ENCODE measurements around the gene OCA2. TPM values are rescaled to one million over a fixed set of nuclear protein-coding genes. Genes with fewer than 3 reads are reported as not detected.

Gene OCA2
- total and polyA plus RNA-seq, 2 of the 4 experiments (the other 2 are of a cell fraction), result under 0.01 to 0.03 TPM

DNA sequence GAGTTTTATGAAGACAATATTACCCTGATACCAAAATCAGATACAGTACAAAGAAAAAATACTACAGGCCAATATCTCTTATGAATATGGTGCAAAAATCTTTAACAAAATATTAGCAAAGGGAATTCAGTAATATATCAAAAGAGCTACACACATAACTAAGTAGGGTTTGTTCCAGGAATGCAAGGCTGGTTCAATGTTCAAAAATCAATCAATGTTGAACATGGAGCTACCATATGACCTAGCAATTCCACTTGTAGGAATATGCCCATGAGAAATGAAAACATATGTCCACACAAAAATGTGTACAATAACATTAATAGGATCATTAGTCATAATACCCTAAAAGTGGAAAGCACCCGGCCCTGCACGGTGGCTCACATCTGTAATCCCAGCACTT, 7.8 kb downstream of the OCA2 start:
- Histone ChIP-seq H3K56ac (ENCODE audit: extremely low read depth, insufficient read depth, low read length) (no peak overlapping the region), H2BK120ac (ENCODE audit: low read depth, low read length) (no peak overlapping the region), H3K4me3 (ENCODE audit: insufficient read depth, low read depth, low read length) (no peak overlapping the region), H3K4me2 (ENCODE audit: low read depth, low read length) (no peak overlapping the region), H3K27me3 (ENCODE audit: control insufficient read depth, insufficient read depth, low read length) (peaks cover 18% of the 10 kb centered on the region), H4K8ac (ENCODE audit: low read depth in 2 of 2, low read length in 2 of 2) (no peak overlapping the region), H3K4me1 (ENCODE audit: control insufficient read depth, insufficient read depth, low read length) (no peaks in the 10 kb centered on the region), H2BK20ac (ENCODE audit: low read depth, low read length) (no peak overlapping the region), H3K9me1 (ENCODE audit: insufficient read depth, low read length) (no peaks in the 10 kb centered on the region), H4K5ac (ENCODE audit: low read depth, low read length) (no peak overlapping the region), H3K4ac (ENCODE audit: low read depth, low read length) (no peak overlapping the region), H4K20me1 (ENCODE audit: insufficient read depth, low read length) (no peaks in the 10 kb centered on the region), H2AK5ac (ENCODE audit: low read depth, low read length) (no peak overlapping the region), H2BK5ac (ENCODE audit: low read depth, low read length, poor library complexity, severe bottlenecking) (no peak overlapping the region), H3K23ac (ENCODE audit: low read depth, low read length) (no peak overlapping the region), H3K36me3 (ENCODE audit: control insufficient read depth, insufficient read depth, low read length) (no peaks in the 10 kb centered on the region), H2AK9ac (replicated peaks; ENCODE audit: low read depth, low read length, poor library complexity) (no peak overlapping the region), H3K9ac (ENCODE audit: low read depth, low read length) (no peak overlapping the region), H2AFZ (replicated peaks; ENCODE audit: low read length, poor library complexity) (no peak overlapping the region), H4K91ac (ENCODE audit: insufficient read depth, low read depth, low read length) (no peak overlapping the region), H3K9me3 (ENCODE audit: control insufficient read depth, insufficient read depth, low read length) (0 out of 2 replicates have a peak, but pooled peaks cover 3% of the 10 kb centered on the region), H3K79me1 (ENCODE audit: low read depth in 1 of 2, low read length in 2 of 2) (no peaks in the 10 kb centered on the region), H3K18ac (ENCODE audit: low read depth, low read length) (no peak overlapping the region), H3K14ac (replicated peaks; ENCODE audit: low read depth, low read length) (no peak overlapping the region), H3K27ac (ENCODE audit: insufficient read depth, low read length) (no peak overlapping the region), H2BK15ac (ENCODE audit: low read depth, low read length) (no peak overlapping the region)
- in situ Hi-C loops (cut with MboI; ENCODE audit: low sequenced_read_pairs), result no loop called here
- POLR2A ChIA-PET (ENCODE audit: unreplicated experiment), result no interaction called here
- ATAC-seq (ENCODE audit: low read depth) (no peak), DNase-seq (no peak)
- TF ChIP-seq RFX5 (IDR thresholded peaks at IDR 0.05; ENCODE audit: low read depth, low read length), result no peak
- no peak for TF ChIP-seq POLR2A (IDR thresholded peaks at IDR 0.05; ENCODE audit: low read depth, low read length)
- TF ChIP-seq RCOR1 (IDR thresholded peaks at IDR 0.05; ENCODE audit: insufficient replicate concordance, low read length), result no peak
- TF ChIP-seq USF2 (IDR thresholded peaks at IDR 0.05; ENCODE audit: low read depth, low read length), result no peak
- no peak for TF ChIP-seq RAD21 (IDR thresholded peaks at IDR 0.05; ENCODE audit: low read length)
- no peak for TF ChIP-seq MAZ (IDR thresholded peaks at IDR 0.05; ENCODE audit: borderline replicate concordance, low read depth, low read length)
- no peak for TF ChIP-seq ELK1 (IDR thresholded peaks at IDR 0.05; ENCODE audit: borderline replicate concordance, low read depth, low read length)
- no peak for TF ChIP-seq FOS (IDR thresholded peaks at IDR 0.05; ENCODE audit: low read depth, low read length)
- TF ChIP-seq SMC3 (IDR thresholded peaks at IDR 0.05; ENCODE audit: low read depth, low read length), result no peak
- TF ChIP-seq CEBPB (IDR thresholded peaks at IDR 0.05; ENCODE audit: low read depth, low read length), result no peak
- no peak for TF ChIP-seq MXI1 (IDR thresholded peaks at IDR 0.05; ENCODE audit: borderline replicate concordance, low read depth, low read length)
- intact Hi-C loops (cut with micrococcal nuclease), result no loop called here
- CTCF ChIA-PET, result no interaction called here
- dilution Hi-C loops (cut with HindIII; ENCODE audit: low sequenced_read_pairs, unreplicated experiment), result no loop called here
- no TSS peak for BruUV-seq (replicated peaks)
- no CpG with 5 or more reads among the region's 2 CpGs for WGBS, 2 experiments (ENCODE audit: extremely low coverage in 2 of 2, insufficient read length in 1 of 2)

All from IMR-90 (cell line).